Liver (tissue), 3 donors: ENCODE data around the gene NRG3.

Experiments used
- EGR1 ChIP-seq, 2 donors: IDR thresholded peaks; 2 replicates each; pipeline ENCODE4 v1.6.1; 2016 to 2018; ENCODE audit warnings: antibody characterized with exemption in 2 of 2, low read depth in 2 of 2
- FOXA2 ChIP-seq: IDR thresholded peaks from 2 replicates; pipeline ENCODE4 v1.6.1; 2016; ENCODE audit warnings: antibody characterized with exemption
- GABPA ChIP-seq, 2 donors: IDR thresholded peaks in 1 of 2; conservative IDR thresholded peaks in 1 of 2; 2 replicates each; pipeline ENCODE4 v1.6.1; 2016; ENCODE audit warnings: antibody characterized with exemption in 2 of 2, mild to moderate bottlenecking in 1 of 2, moderate library complexity in 1 of 2
- HNF4A ChIP-seq, 2 donors: conservative IDR thresholded peaks; 2 replicates each; pipeline ENCODE4 v1.6.1; 2016; ENCODE audit warnings: antibody characterized with exemption in 2 of 2, mild to moderate bottlenecking in 2 of 2
- JUND ChIP-seq, 2 donors: IDR thresholded peaks; 2 replicates each; pipeline ENCODE4 v1.6.1; 2016; ENCODE audit warnings: antibody characterized with exemption in 2 of 2
- NR2F2 ChIP-seq: IDR thresholded peaks from 2 replicates; pipeline ENCODE4 v1.6.1; 2016; ENCODE audit warnings: antibody characterized with exemption
- RAD21 ChIP-seq, 2 donors: IDR thresholded peaks; 2 replicates each; pipeline ENCODE4 v1.6.1; 2016; ENCODE audit warnings: antibody characterized with exemption in 2 of 2, mild to moderate bottlenecking in 2 of 2
- SP1 ChIP-seq: IDR thresholded peaks from 2 replicates; pipeline ENCODE4 v1.6.1; 2018; ENCODE audit warnings: antibody characterized with exemption, mild to moderate bottlenecking
- TAF1 ChIP-seq: conservative IDR thresholded peaks from 2 replicates; pipeline ENCODE4 v1.6.1; 2016; ENCODE audit warnings: antibody characterized with exemption, mild to moderate bottlenecking
- YY1 ChIP-seq: IDR thresholded peaks from 2 replicates; pipeline ENCODE4 v1.6.1; 2016; ENCODE audit warnings: antibody characterized with exemption, mild to moderate bottlenecking
- TF ChIP-seq, protein P1 (sequence below): fragments of 150-350 bp; IDR thresholded peaks from 2 replicates; pipeline ENCODE4 v1.5.1; 2017; ENCODE audit warnings: improper control_type of control experiment, low read depth, low read length; ENCODE audit not compliant: missing input control
- TF ChIP-seq, protein P2 (sequence below): IDR thresholded peaks from 2 replicates; pipeline ENCODE4 v1.6.1; 2016; ENCODE audit warnings: antibody characterized with exemption
- TF ChIP-seq, protein P3 (sequence below): IDR thresholded peaks from 2 replicates; pipeline ENCODE4 v1.6.1; 2016; ENCODE audit warnings: antibody characterized with exemption, mild to moderate bottlenecking
- TF ChIP-seq, protein P4 (sequence below): IDR thresholded peaks from 2 replicates; pipeline ENCODE4 v1.6.1; 2016; ENCODE audit warnings: antibody characterized with exemption
- donor health status: healthy.
- donor health status: healthy.

DNA sequence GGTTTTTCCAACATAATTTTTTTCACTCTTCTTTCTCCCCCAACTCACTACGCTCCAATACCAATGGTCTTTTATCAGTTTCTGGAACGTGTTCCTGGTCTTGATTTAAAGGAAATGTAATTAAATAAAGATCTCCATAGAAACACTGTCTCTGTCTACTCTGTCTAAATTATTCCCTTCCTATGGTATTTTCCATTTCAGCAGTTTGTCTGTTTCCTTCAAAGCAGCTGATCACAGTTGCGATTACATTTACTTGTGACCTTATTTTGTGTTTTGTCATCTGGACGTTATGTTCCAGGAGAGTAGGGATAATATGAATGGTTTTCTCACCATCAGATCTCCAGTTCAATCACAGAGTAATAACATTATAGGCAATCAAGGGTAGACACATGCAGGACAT lies 359.2 kb downstream of the NRG3 start:
- TF ChIP-seq, protein P1, sequence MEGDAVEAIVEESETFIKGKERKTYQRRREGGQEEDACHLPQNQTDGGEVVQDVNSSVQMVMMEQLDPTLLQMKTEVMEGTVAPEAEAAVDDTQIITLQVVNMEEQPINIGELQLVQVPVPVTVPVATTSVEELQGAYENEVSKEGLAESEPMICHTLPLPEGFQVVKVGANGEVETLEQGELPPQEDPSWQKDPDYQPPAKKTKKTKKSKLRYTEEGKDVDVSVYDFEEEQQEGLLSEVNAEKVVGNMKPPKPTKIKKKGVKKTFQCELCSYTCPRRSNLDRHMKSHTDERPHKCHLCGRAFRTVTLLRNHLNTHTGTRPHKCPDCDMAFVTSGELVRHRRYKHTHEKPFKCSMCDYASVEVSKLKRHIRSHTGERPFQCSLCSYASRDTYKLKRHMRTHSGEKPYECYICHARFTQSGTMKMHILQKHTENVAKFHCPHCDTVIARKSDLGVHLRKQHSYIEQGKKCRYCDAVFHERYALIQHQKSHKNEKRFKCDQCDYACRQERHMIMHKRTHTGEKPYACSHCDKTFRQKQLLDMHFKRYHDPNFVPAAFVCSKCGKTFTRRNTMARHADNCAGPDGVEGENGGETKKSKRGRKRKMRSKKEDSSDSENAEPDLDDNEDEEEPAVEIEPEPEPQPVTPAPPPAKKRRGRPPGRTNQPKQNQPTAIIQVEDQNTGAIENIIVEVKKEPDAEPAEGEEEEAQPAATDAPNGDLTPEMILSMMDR = no peak
- TF ChIP-seq, protein P2, sequence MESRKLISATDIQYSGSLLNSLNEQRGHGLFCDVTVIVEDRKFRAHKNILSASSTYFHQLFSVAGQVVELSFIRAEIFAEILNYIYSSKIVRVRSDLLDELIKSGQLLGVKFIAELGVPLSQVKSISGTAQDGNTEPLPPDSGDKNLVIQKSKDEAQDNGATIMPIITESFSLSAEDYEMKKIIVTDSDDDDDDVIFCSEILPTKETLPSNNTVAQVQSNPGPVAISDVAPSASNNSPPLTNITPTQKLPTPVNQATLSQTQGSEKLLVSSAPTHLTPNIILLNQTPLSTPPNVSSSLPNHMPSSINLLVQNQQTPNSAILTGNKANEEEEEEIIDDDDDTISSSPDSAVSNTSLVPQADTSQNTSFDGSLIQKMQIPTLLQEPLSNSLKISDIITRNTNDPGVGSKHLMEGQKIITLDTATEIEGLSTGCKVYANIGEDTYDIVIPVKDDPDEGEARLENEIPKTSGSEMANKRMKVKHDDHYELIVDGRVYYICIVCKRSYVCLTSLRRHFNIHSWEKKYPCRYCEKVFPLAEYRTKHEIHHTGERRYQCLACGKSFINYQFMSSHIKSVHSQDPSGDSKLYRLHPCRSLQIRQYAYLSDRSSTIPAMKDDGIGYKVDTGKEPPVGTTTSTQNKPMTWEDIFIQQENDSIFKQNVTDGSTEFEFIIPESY = no peak
- TF ChIP-seq, protein P3, sequence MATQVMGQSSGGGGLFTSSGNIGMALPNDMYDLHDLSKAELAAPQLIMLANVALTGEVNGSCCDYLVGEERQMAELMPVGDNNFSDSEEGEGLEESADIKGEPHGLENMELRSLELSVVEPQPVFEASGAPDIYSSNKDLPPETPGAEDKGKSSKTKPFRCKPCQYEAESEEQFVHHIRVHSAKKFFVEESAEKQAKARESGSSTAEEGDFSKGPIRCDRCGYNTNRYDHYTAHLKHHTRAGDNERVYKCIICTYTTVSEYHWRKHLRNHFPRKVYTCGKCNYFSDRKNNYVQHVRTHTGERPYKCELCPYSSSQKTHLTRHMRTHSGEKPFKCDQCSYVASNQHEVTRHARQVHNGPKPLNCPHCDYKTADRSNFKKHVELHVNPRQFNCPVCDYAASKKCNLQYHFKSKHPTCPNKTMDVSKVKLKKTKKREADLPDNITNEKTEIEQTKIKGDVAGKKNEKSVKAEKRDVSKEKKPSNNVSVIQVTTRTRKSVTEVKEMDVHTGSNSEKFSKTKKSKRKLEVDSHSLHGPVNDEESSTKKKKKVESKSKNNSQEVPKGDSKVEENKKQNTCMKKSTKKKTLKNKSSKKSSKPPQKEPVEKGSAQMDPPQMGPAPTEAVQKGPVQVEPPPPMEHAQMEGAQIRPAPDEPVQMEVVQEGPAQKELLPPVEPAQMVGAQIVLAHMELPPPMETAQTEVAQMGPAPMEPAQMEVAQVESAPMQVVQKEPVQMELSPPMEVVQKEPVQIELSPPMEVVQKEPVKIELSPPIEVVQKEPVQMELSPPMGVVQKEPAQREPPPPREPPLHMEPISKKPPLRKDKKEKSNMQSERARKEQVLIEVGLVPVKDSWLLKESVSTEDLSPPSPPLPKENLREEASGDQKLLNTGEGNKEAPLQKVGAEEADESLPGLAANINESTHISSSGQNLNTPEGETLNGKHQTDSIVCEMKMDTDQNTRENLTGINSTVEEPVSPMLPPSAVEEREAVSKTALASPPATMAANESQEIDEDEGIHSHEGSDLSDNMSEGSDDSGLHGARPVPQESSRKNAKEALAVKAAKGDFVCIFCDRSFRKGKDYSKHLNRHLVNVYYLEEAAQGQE = no peak
- no peak for TF ChIP-seq RAD21 (IDR thresholded peaks at IDR 0.05)
- TF ChIP-seq, protein P4, sequence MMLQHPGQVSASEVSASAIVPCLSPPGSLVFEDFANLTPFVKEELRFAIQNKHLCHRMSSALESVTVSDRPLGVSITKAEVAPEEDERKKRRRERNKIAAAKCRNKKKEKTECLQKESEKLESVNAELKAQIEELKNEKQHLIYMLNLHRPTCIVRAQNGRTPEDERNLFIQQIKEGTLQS = no peak
- no peak for TF ChIP-seq YY1
- no peak for TF ChIP-seq EGR1 (IDR thresholded peaks at IDR 0.05; ENCODE audit: low read depth in 2 of 2)
- no peak for TF ChIP-seq TAF1
- TF ChIP-seq JUND (IDR thresholded peaks at IDR 0.05) = no peak
- TF ChIP-seq NR2F2 = no peak
- TF ChIP-seq HNF4A (conservative IDR thresholded peaks at IDR 0.05) = no peak
- no peak for TF ChIP-seq SP1
- TF ChIP-seq GABPA (IDR thresholded peaks at IDR 0.05 in 1 of 2, conservative IDR thresholded peaks at IDR 0.05 in 1 of 2) = no peak
- TF ChIP-seq FOXA2 = no peak
